ENCODE results near the gene PRKAG2.

DNA sequence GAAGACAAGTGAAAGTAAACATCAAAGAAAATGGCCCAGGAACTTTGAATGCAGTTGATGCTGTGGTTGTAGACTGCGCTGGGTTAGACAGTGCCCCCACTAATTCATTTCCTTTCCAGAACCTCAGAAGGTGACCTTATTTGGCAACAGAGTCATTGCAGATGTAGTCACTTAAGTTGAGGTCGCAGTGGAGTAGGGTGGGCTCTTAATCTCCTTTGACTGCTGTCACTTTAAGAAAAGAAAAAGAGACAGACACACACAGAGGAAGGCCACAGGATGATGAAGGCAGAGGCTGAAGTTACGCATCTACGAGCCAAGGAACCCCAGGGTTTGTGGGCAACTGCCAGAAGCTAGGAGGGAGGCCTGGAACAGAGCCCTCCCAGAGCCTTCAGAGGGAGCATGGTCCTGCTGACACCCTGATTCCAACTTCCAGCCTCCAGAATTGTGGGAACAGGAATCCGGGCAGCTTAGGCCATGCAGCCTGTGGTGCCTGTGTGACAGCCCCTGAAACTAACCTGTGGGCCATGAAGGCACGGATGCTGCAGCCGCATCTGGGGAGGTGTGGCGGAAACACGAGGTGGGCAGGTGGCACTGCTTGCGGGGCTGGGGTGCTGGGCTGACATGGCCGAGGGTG is 107.6 kb downstream of the PRKAG2 start:
- TF ChIP-seq POLR2AphosphoS5 (IDR thresholded peaks at IDR 0.05; ENCODE audit: low read depth, low read length): no peak
- TF ChIP-seq POLR2A (IDR thresholded peaks at IDR 0.05; ENCODE audit: low read depth, low read length): no peak
- TF ChIP-seq TAF1 (IDR thresholded peaks at IDR 0.05; ENCODE audit: low read depth, low read length): no peak
- no peak for TF ChIP-seq POU2F2 (IDR thresholded peaks at IDR 0.05; ENCODE audit: low read depth, low read length)
- TF ChIP-seq SPI1 (IDR thresholded peaks at IDR 0.05; ENCODE audit: low read depth, low read length): no peak
- TF ChIP-seq PAX5 (IDR thresholded peaks at IDR 0.05; ENCODE audit: insufficient read depth, low read length, severe bottlenecking): no peak

All from GM12891 (cell line).